Hindlimb muscle (tissue), 1 donor: Measurements from ENCODE around the gene BRME1. TPM values are rescaled to one million over a fixed set of nuclear protein-coding genes. Genes with fewer than 3 reads are reported as not detected.

ENCODE experiments used
- DNase-seq: peaks from one replicate; pipeline ENCODE4 v3.0.0-alpha.2; 2013
- polyA plus RNA-seq: library from polyadenylated mRNA; unstranded; fragments of 120-200 nt; gene quantifications from one replicate; pipeline ENCODE4 v1.2.1, GENCODE V29; 2013; ENCODE audit not compliant: insufficient read length

Gene BRME1
- polyA plus RNA-seq, 1 donor: 3.7 TPM

- no peak for DNase-seq
Observed at GRCh38 chr19:13844130-13844631, 61.7 kb downstream of the BRME1 start.

- no peak for DNase-seq
Observed at GRCh38 chr19:13843104-13843921, 62.6 kb downstream of the BRME1 start.

- peak; percentile 89 for DNase-seq
Observed at GRCh38 chr19:13842291-13843103, 63.4 kb downstream of the BRME1 start.

GRCh38 chr19:13841962-13842290 is 64.0 kb downstream of the BRME1 start:
- DNase-seq: no peak

GRCh38 chr19:13841086-13841961 is 64.6 kb downstream of the BRME1 start:
- no peak for DNase-seq

- DNase-seq: no peak
Observed at GRCh38 chr19:13840305-13841085, 65.4 kb downstream of the BRME1 start.

GRCh38 chr19:13839938-13840304 is 66.0 kb downstream of the BRME1 start:
- no peak for DNase-seq

- peak; percentile 88 for DNase-seq
Observed at GRCh38 chr19:13839130-13839937, 66.6 kb downstream of the BRME1 start.

- DNase-seq: no peak
Observed at GRCh38 chr19:13838435-13839129, 67.3 kb downstream of the BRME1 start.

GRCh38 chr19:13835791-13836723 is 69.9 kb downstream of the BRME1 start:
- no peak for DNase-seq

- DNase-seq: no peak
Observed at GRCh38 chr19:13834244-13835069, 71.5 kb downstream of the BRME1 start.

GRCh38 chr19:13833330-13834243 is 72.3 kb downstream of the BRME1 start:
- peak; percentile 89 for DNase-seq

Other genes with a start within 250 kb of the BRME1 start
- 28.4 TPM for gene MRI1, start 141.6 kb downstream of the BRME1 start, polyA plus RNA-seq
- 114 TPM for gene C19orf53, start 131.7 kb downstream of the BRME1 start, polyA plus RNA-seq
- gene ZSWIM4, start 110.7 kb downstream of the BRME1 start, polyA plus RNA-seq: 5.4 TPM
- gene NANOS3, start 29.0 kb downstream of the BRME1 start, polyA plus RNA-seq: 2.6 TPM
- gene CC2D1A, start 84 bp upstream of the BRME1 start, polyA plus RNA-seq: 16.3 TPM
- gene PODNL1, start 32.3 kb upstream of the BRME1 start, polyA plus RNA-seq: 0.57 TPM
- 21.5 TPM for gene DCAF15, start 46.4 kb upstream of the BRME1 start, polyA plus RNA-seq
- 8.3 TPM for gene RFX1, start 100.2 kb upstream of the BRME1 start, polyA plus RNA-seq
- gene RLN3, start 122.0 kb upstream of the BRME1 start, polyA plus RNA-seq: not detected
- 3.3 TPM for gene IL27RA, start 125.6 kb upstream of the BRME1 start, polyA plus RNA-seq
- gene PALM3, start 156.0 kb upstream of the BRME1 start, polyA plus RNA-seq: 0.45 TPM
- 0.49 TPM for gene MISP3, start 166.7 kb upstream of the BRME1 start, polyA plus RNA-seq
- gene C19orf67, start 179.7 kb upstream of the BRME1 start, polyA plus RNA-seq: not detected
- gene SAMD1, start 184.6 kb upstream of the BRME1 start, polyA plus RNA-seq: 56.1 TPM
- gene PRKACA, start 211.6 kb upstream of the BRME1 start, polyA plus RNA-seq: 539 TPM
- gene ASF1B, start 230.5 kb upstream of the BRME1 start, polyA plus RNA-seq: 8.6 TPM